GM12878 (cell line): ENCODE data around the gene FAM118A. TPM values are rescaled to one million over a fixed set of nuclear protein-coding genes. Genes with fewer than 3 reads are reported as not detected.

Experiments
- ATAC-seq: fragments of 200-7000 bp; cut with Tn5 transposase; 3 replicates; pipeline ENCODE4 v1.9.1; 2020; ENCODE audit warnings: mild to moderate bottlenecking, moderate library complexity
- BruUV-seq: library from RNA; stranded (reverse); fragments of 400-500 nt; replicated peaks from 2 replicates; lab custom pipeline; 2021; lab: Mats Ljungman, UMichigan
- CTCF ChIA-PET: fragments of 300-600 bp; sonication (Branson Sonifier 250); formaldehyde crosslinking; extraction: SDS; loops from one replicate; lab custom pipeline; 2021; ENCODE audit warnings: inconsistent platforms; lab: Yijun Ruan, JAX
- POLR2A ChIA-PET: fragments of 350-600 bp; formaldehyde crosslinking; extraction: SDS; loops from one replicate; lab custom pipeline; 2021; ENCODE audit warnings: inconsistent platforms; lab: Charles Lee
- RAD21 ChIA-PET: fragments of 300-600 bp; sonication (Branson Sonifier 250); formaldehyde crosslinking; loops from one replicate; lab custom pipeline; 2023; ENCODE audit warnings: antibody characterized with exemption; ENCODE audit not compliant: unreplicated experiment; lab: Charles Lee
- SMC1A ChIA-PET: fragments of 300-600 bp; sonication (Branson Sonifier 250); formaldehyde crosslinking; loops from one replicate; lab custom pipeline; 2023; ENCODE audit not compliant: unreplicated experiment, uncharacterized antibody; lab: Charles Lee
- DNase-seq: peaks from one replicate; pipeline ENCODE4 v3.0.0-alpha.2; 2011; ENCODE audit warnings: low read depth, low spot score
- FAIRE-seq: peaks from 3 replicates; lab custom pipeline; 2011; peaks lifted over from hg19 to GRCh38; lab: Jason Lieb, UNC
- H2AFZ ChIP-seq: 2 replicates; pipeline ENCODE4 v1.6.0; 2011; ENCODE audit warnings: low read depth, low read length, control low read depth; ENCODE audit not compliant: control insufficient read depth
- H3K27ac ChIP-seq: 2 replicates; pipeline ENCODE4 v1.5.1; 2011; ENCODE audit warnings: control low read depth; ENCODE audit not compliant: control insufficient read depth, insufficient read depth
- H3K27me3 ChIP-seq, 2 experiments: replicated peaks in 1 of 2; 2 replicates each; pipeline versions ENCODE4 v1.6.0 to v1.6.1; 2011; ENCODE audit warnings: low read length in 1 of 2; ENCODE audit not compliant: control insufficient read depth in 2 of 2, insufficient read depth in 2 of 2
- H3K36me3 ChIP-seq, 2 experiments: 2 replicates each; pipeline ENCODE4 v1.5.1; 2011; ENCODE audit warnings: low read length in 1 of 2; ENCODE audit not compliant: control insufficient read depth in 2 of 2, insufficient read depth in 2 of 2
- H3K4me1 ChIP-seq: 2 replicates; pipeline ENCODE4 v1.6.1; 2011; ENCODE audit warnings: mild to moderate bottlenecking, low read length, moderate library complexity, mixed read lengths; ENCODE audit not compliant: control insufficient read depth, insufficient read depth
- H3K4me2 ChIP-seq: 2 replicates; pipeline ENCODE4 v1.6.0; 2011; ENCODE audit warnings: control low read depth; ENCODE audit not compliant: control insufficient read depth, insufficient read depth
- H3K4me3 ChIP-seq: fragments of 200-600 bp; sonication (generic); 2 replicates; pipeline ENCODE4 v1.5.1; 2016
- H3K79me2 ChIP-seq: 2 replicates; pipeline ENCODE4 v1.6.0; 2011; ENCODE audit warnings: low read length; ENCODE audit not compliant: control insufficient read depth, insufficient read depth
- H3K9ac ChIP-seq: 2 replicates; pipeline ENCODE4 v1.8.0; 2011; ENCODE audit warnings: low read length, control low read depth, mixed read lengths; ENCODE audit not compliant: control insufficient read depth, insufficient read depth
- H3K9me3 ChIP-seq: replicated peaks from 3 replicates; pipeline ENCODE4 v1.5.1; 2011; ENCODE audit warnings: mild to moderate bottlenecking, low read length; ENCODE audit not compliant: control insufficient read depth, insufficient read depth
- H4K20me1 ChIP-seq: 2 replicates; pipeline ENCODE4 v1.6.0; 2011; ENCODE audit not compliant: control insufficient read depth, insufficient read depth
- WGBS: methylation state at CpG from one replicate; pipeline ENCODE4 v1.1.6; 2016; ENCODE audit warnings: low lambda C conversion rate; ENCODE audit not compliant: insufficient replicate concordance, insufficient coverage; ENCODE audit errors: missing lambda C conversion rate; 5-methylcytosine and 5-hydroxymethylcytosine counted together
- in situ Hi-C: fragments of 300-500 bp; cut with MboI; formaldehyde crosslinking; loops from 9 replicates; pipeline ENCODE4 v1.14.3; 2018; ENCODE audit warnings: mixed read lengths
- intact Hi-C: fragments of 100-400 bp; cut with micrococcal nuclease; formaldehyde crosslinking; loops from one replicate; pipeline ENCODE4 v1.14.2; 2022; ENCODE audit not compliant: unreplicated experiment
- polyA plus RNA-seq, 11 experiments: library from polyadenylated mRNA; depleted of rRNA in 4 of 11; unstranded in 6 of 11; stranded (reverse) in 5 of 11; fragments of >200 nt; fragmentation: Nextera tagmentation in 4 of 11; fragmentation: Illumina TruSeq in 1 of 11; extraction: Ambion mirVana in 4 of 11; extraction: Trizol in 1 of 11; gene quantifications; 1 replicate in 1 of 11; 2 replicates in 10 of 11; pipeline versions ENCODE4 v1.2.1 to v1.2.3, GENCODE V29; 2011 to 2016; ENCODE audit warnings: inconsistent platforms in 2 of 11, missing spikeins in 2 of 11, low read depth in 1 of 11
- total RNA-seq, 4 experiments: library from RNA; depleted of rRNA in 3 of 4; stranded (reverse); fragments of >200 nt in 3 of 4; fragmentation: Illumina TruSeq in 1 of 4; extraction: Trizol in 1 of 4; gene quantifications; 2 replicates each; pipeline versions ENCODE4 v1.2.1 to v1.2.3, GENCODE V29; 2013 to 2021
- TF ChIP-seq, protein P1 (sequence below): fragments of 450-650 bp; IDR thresholded peaks from 2 replicates; pipeline ENCODE4 v1.6.1; 2017; ENCODE audit warnings: mild to moderate bottlenecking, moderate library complexity
- TF ChIP-seq, protein P2 (sequence below): fragments of 450-650 bp; IDR thresholded peaks from 2 replicates; pipeline ENCODE4 v1.6.1; 2018; ENCODE audit warnings: mild to moderate bottlenecking, low read depth, moderate library complexity; ENCODE audit not compliant: partially characterized antibody

FAM118A gene
- total and polyA plus RNA-seq, 10 of the 15 experiments (the other 5 are each of a cell fraction or from before 2014, with no cell fraction given) = 17.4 to 332 (median 56.6) TPM

DNA sequence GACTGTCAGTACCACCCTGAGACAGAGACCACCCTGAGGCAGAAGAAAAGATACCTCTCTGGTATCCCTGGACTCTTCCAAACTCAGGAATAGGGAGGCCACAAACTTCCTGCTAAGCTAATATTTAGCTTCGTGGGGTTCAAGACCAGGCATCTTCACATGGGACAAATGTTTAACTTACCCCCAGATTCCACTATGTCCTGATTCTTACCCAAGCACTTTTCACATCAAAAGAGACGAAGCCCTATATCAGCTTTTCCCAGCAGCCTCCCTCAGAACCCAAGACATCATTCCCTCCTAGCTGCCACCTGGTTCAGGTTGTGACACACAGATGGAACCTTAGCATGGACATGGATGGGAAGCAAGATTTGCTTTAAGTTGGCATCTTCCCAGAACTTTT is 71.6 kb downstream of the FAM118A start:
- in situ Hi-C loops (no loop called here), intact Hi-C loops (no loop called here)
- no peaks in the 10 kb centered on the region for H3K9me3 ChIP-seq
- CTCF ChIA-PET = interaction anchor here (0.6 kb wide), 1 partner anchor 59 kb away, joined by 3 read pairs; no protein-coding TSS in a partner anchor
- POLR2A ChIA-PET = no interaction called here
- DNase-seq = no peak
- ATAC-seq = no peak
- H3K27ac ChIP-seq = no peak overlapping the region
- H3K36me3 ChIP-seq = no peaks in the 10 kb centered on the region
- no peaks in the 10 kb centered on the region for H3K4me1 ChIP-seq
- BruUV-seq = no TSS peak
- H3K79me2 ChIP-seq = no peaks in the 10 kb centered on the region
- H3K4me2 ChIP-seq = no peak overlapping the region
- no peak overlapping the region for H3K9ac ChIP-seq
- no peak overlapping the region for H3K4me3 ChIP-seq
- no peaks in the 10 kb centered on the region for H4K20me1 ChIP-seq
- no peaks in the 10 kb centered on the region for H3K27me3 ChIP-seq
- no peak overlapping the region for H2AFZ ChIP-seq
- TF ChIP-seq, protein P1, sequence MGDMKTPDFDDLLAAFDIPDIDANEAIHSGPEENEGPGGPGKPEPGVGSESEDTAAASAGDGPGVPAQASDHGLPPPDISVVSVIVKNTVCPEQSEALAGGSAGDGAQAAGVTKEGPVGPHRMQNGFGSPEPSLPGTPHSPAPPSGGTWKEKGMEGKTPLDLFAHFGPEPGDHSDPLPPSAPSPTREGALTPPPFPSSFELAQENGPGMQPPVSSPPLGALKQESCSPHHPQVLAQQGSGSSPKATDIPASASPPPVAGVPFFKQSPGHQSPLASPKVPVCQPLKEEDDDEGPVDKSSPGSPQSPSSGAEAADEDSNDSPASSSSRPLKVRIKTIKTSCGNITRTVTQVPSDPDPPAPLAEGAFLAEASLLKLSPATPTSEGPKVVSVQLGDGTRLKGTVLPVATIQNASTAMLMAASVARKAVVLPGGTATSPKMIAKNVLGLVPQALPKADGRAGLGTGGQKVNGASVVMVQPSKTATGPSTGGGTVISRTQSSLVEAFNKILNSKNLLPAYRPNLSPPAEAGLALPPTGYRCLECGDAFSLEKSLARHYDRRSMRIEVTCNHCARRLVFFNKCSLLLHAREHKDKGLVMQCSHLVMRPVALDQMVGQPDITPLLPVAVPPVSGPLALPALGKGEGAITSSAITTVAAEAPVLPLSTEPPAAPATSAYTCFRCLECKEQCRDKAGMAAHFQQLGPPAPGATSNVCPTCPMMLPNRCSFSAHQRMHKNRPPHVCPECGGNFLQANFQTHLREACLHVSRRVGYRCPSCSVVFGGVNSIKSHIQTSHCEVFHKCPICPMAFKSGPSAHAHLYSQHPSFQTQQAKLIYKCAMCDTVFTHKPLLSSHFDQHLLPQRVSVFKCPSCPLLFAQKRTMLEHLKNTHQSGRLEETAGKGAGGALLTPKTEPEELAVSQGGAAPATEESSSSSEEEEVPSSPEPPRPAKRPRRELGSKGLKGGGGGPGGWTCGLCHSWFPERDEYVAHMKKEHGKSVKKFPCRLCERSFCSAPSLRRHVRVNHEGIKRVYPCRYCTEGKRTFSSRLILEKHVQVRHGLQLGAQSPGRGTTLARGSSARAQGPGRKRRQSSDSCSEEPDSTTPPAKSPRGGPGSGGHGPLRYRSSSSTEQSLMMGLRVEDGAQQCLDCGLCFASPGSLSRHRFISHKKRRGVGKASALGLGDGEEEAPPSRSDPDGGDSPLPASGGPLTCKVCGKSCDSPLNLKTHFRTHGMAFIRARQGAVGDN = no peak
- TF ChIP-seq, protein P2, sequence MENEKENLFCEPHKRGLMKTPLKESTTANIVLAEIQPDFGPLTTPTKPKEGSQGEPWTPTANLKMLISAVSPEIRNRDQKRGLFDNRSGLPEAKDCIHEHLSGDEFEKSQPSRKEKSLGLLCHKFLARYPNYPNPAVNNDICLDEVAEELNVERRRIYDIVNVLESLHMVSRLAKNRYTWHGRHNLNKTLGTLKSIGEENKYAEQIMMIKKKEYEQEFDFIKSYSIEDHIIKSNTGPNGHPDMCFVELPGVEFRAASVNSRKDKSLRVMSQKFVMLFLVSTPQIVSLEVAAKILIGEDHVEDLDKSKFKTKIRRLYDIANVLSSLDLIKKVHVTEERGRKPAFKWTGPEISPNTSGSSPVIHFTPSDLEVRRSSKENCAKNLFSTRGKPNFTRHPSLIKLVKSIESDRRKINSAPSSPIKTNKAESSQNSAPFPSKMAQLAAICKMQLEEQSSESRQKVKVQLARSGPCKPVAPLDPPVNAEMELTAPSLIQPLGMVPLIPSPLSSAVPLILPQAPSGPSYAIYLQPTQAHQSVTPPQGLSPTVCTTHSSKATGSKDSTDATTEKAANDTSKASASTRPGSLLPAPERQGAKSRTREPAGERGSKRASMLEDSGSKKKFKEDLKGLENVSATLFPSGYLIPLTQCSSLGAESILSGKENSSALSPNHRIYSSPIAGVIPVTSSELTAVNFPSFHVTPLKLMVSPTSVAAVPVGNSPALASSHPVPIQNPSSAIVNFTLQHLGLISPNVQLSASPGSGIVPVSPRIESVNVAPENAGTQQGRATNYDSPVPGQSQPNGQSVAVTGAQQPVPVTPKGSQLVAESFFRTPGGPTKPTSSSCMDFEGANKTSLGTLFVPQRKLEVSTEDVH = no peak
- FAIRE-seq = no peak
- SMC1A ChIA-PET = no interaction called here
- RAD21 ChIA-PET = no interaction called here
- WGBS = 37% methylated on average over 2 of the region's 2 CpGs
